22Rv1 (cell line): ENCODE data around the gene MDM1.

ENCODE experiments used
- H3K27ac ChIP-seq: fragments of 450-650 bp; 2 replicates; pipeline ENCODE4 v1.5.1; 2017
- CTCF ChIP-seq: fragments of 450-650 bp; IDR thresholded peaks from 2 replicates; pipeline ENCODE4 v1.5.1; 2017; ENCODE audit warnings: mild to moderate bottlenecking
- ZFX ChIP-seq: fragments of 450-650 bp; IDR thresholded peaks from 2 replicates; pipeline ENCODE4 v1.6.1; 2017; ENCODE audit warnings: antibody characterized with exemption, borderline replicate concordance

The MDM1 gene

GRCh38 chr12:68319988-68320623 is 12.1 kb downstream of the MDM1 start:
- H3K27ac ChIP-seq: no peak overlapping the region
- TF ChIP-seq CTCF: no peak

- H3K27ac ChIP-seq: no peak overlapping the region
- no peak for TF ChIP-seq ZFX
- TF ChIP-seq CTCF: peak; percentile 89
Observed at GRCh38 chr12:68317047-68317667, 15.0 kb downstream of the MDM1 start.

GRCh38 chr12:68310370-68310769 is 21.8 kb downstream of the MDM1 start:
- no peak for TF ChIP-seq ZFX
- no peak for TF ChIP-seq CTCF
- H3K27ac ChIP-seq: no peak overlapping the region

GRCh38 chr12:68306564-68306963 is 25.6 kb downstream of the MDM1 start:
- no peak for TF ChIP-seq CTCF
- no peak for TF ChIP-seq ZFX
- H3K27ac ChIP-seq: no peak overlapping the region

- no peak overlapping the region for H3K27ac ChIP-seq
- TF ChIP-seq CTCF (no peak), ZFX (no peak)
Observed at GRCh38 chr12:68305278-68305677, 26.9 kb downstream of the MDM1 start.

- TF ChIP-seq ZFX (no peak), CTCF (no peak)
Observed at GRCh38 chr12:68304626-68305025, 27.5 kb downstream of the MDM1 start.

GRCh38 chr12:68303850-68304249 is 28.3 kb downstream of the MDM1 start:
- TF ChIP-seq ZFX: no peak
- no peak for TF ChIP-seq CTCF
- H3K27ac ChIP-seq: no peak overlapping the region

More at GRCh38 chr12:68304626-68305025, 27.5 kb downstream of the MDM1 start:
- no peak overlapping the region for H3K27ac ChIP-seq
